Stimulated activated CD4-positive, alpha-beta T cell treated with anti-CD3 and anti-CD28 coated beads, Interleukin-2, amount 100 ng/mL, for 4 hours (primary cell): Measurements from ENCODE around the gene ARHGAP9.
"Not testable (repeated sequence)": the region's sequence is repeated elsewhere in the genome, so short reads cannot be mapped to it uniquely, and the experiment has no call there.

Source experiments
- DNase-seq: peaks from one replicate; pipeline ENCODE4 v3.0.0-alpha.2; 2020; ENCODE audit warnings: low read depth

The ARHGAP9 gene

GRCh38 chr12:57434517-57435223 lies 45.0 kb downstream of the ARHGAP9 start, which contains the start of gene INHBC:
Gene INHBC, plus strand, starts transcription at chr12:57434784. Its CDS starts 103 bp downstream, at chr12:57434887.
- DNase-seq: no peak

- DNase-seq: no peak
These were observed 46.3 kb downstream of the ARHGAP9 start for GRCh38 chr12:57433370-57433769.

- DNase-seq: no peak
These were observed 47.9 kb downstream of the ARHGAP9 start for GRCh38 chr12:57431654-57432188.

- DNase-seq: peak; percentile 91
These were observed 48.6 kb downstream of the ARHGAP9 start, which contains the start of gene R3HDM2 for GRCh38 chr12:57430931-57431566. Gene R3HDM2, minus strand, starts transcription at chr12:57431043. Its CDS starts 120,615 bp downstream, at chr12:57310428.

GRCh38 chr12:57430112-57430930 lies 49.3 kb downstream of the ARHGAP9 start:
- DNase-seq: peak; percentile 19

- no peak for DNase-seq
These were observed 50.1 kb downstream of the ARHGAP9 start for GRCh38 chr12:57429473-57430111.

- no peak for DNase-seq
These were observed 50.7 kb downstream of the ARHGAP9 start for GRCh38 chr12:57428965-57429364.

GRCh38 chr12:57426948-57427347 lies 52.7 kb downstream of the ARHGAP9 start:
- DNase-seq: not testable (repeated sequence)
